Neural cell (in vitro differentiated cells): ENCODE measurements around the gene ESYT2. TPM values are rescaled to one million over a fixed set of nuclear protein-coding genes. Genes with fewer than 3 reads are reported as not detected.

Experiments
- H2AFZ ChIP-seq: fragments of 200-600, 300-800 bp; sonication (generic), shearing (Covaris generic); 2 replicates; pipeline ENCODE4 v1.6.0; 2014; ENCODE audit warnings: low read depth, mild to moderate bottlenecking, antibody characterized with exemption, low read length, moderate library complexity
- H3F3A ChIP-seq: fragments of 200-600 bp; shearing (Covaris generic); 2 replicates; pipeline ENCODE4 v1.6.1; 2016; ENCODE audit warnings: mild to moderate bottlenecking, moderate library complexity, mixed read lengths, antibody characterized with exemption, low read length; ENCODE audit not compliant: insufficient read depth, poor library complexity, severe bottlenecking
- H3K27ac ChIP-seq: fragments of 200-600, 300-800 bp; sonication (generic), shearing (Covaris generic); 2 replicates; pipeline ENCODE4 v1.5.1; 2014; ENCODE audit warnings: mild to moderate bottlenecking, low read length, moderate library complexity
- H3K27me3 ChIP-seq: fragments of 300-800, 200-600 bp; sonication (generic), shearing (Covaris generic); 2 replicates; pipeline ENCODE4 v1.6.0; 2014; ENCODE audit warnings: mild to moderate bottlenecking, low read depth, low read length, moderate library complexity; ENCODE audit not compliant: insufficient read depth
- H3K36me3 ChIP-seq: fragments of 300-800, 200-600 bp; sonication (generic), shearing (Covaris generic); 2 replicates; pipeline ENCODE4 v1.5.1; 2014; ENCODE audit warnings: mild to moderate bottlenecking, antibody characterized with exemption, low read length, moderate library complexity; ENCODE audit not compliant: insufficient read depth
- H3K4me2 ChIP-seq: fragments of 300-800, 200-600 bp; sonication (generic), shearing (Covaris generic); 2 replicates; pipeline ENCODE4 v1.6.0; 2014; ENCODE audit warnings: mild to moderate bottlenecking, low read length
- H3K4me3 ChIP-seq: fragments of 300-800, 200-600 bp; sonication (generic), shearing (Covaris generic); 2 replicates; pipeline ENCODE4 v1.5.1; 2014; ENCODE audit warnings: mild to moderate bottlenecking, low read length, moderate library complexity
- H3K79me2 ChIP-seq: fragments of 200-600 bp; shearing (Covaris generic); replicated peaks from 2 replicates; pipeline ENCODE4 v1.6.0; 2014; ENCODE audit warnings: mild to moderate bottlenecking, low read length, moderate library complexity; ENCODE audit not compliant: insufficient read depth
- H3K9ac ChIP-seq: fragments of 300-800, 200-600 bp; sonication (generic), shearing (Covaris generic); 2 replicates; pipeline ENCODE4 v1.6.1; 2016; ENCODE audit warnings: mild to moderate bottlenecking, low read length, mixed read lengths
- H3K9me2 ChIP-seq: fragments of 200-600 bp; shearing (Covaris generic); 2 replicates; pipeline ENCODE4 v1.6.1; 2016; ENCODE audit warnings: mild to moderate bottlenecking, low read length, mixed read lengths; ENCODE audit not compliant: insufficient read depth
- H3K9me3 ChIP-seq: fragments of 200-600, 300-800 bp; sonication (generic), shearing (Covaris generic); 2 replicates; pipeline ENCODE4 v1.6.1; 2016; ENCODE audit warnings: mild to moderate bottlenecking, mixed run types, low read length, moderate library complexity, mixed read lengths
- H4K20me1 ChIP-seq: fragments of 200-600 bp; shearing (Covaris generic); 2 replicates; pipeline ENCODE4 v1.6.1; 2016; ENCODE audit warnings: mild to moderate bottlenecking, mixed run types; ENCODE audit not compliant: insufficient read depth
- EP300 ChIP-seq: fragments of 450-650 bp; conservative IDR thresholded peaks from 2 replicates; pipeline ENCODE4 v1.6.1; 2014; ENCODE audit warnings: antibody characterized with exemption, mild to moderate bottlenecking, moderate library complexity; ENCODE audit not compliant: poor library complexity, severe bottlenecking
- EZH2 ChIP-seq: fragments of 200-600, 300-800 bp; shearing (Covaris generic), sonication (generic); IDR thresholded peaks from 2 replicates; pipeline ENCODE4 v1.6.1; 2014; ENCODE audit warnings: antibody characterized with exemption, low read length, borderline replicate concordance, mild to moderate bottlenecking; ENCODE audit not compliant: insufficient read depth, poor library complexity, severe bottlenecking
- MXI1 ChIP-seq: fragments of 450-650 bp; conservative IDR thresholded peaks from 2 replicates; pipeline ENCODE4 v1.6.1; 2014; ENCODE audit warnings: antibody characterized with exemption, mild to moderate bottlenecking; ENCODE audit not compliant: poor library complexity, severe bottlenecking
- POLR2AphosphoS5 ChIP-seq: IDR thresholded peaks from 2 replicates; pipeline ENCODE4 v1.6.1; 2012
- RAD21 ChIP-seq: fragments of 450-650 bp; conservative IDR thresholded peaks from 2 replicates; pipeline ENCODE4 v1.6.1; 2014; ENCODE audit warnings: antibody characterized with exemption, mild to moderate bottlenecking, moderate library complexity
- SMC3 ChIP-seq: fragments of 450-650 bp; conservative IDR thresholded peaks from 2 replicates; pipeline ENCODE4 v1.6.1; 2014; ENCODE audit warnings: antibody characterized with exemption, mild to moderate bottlenecking, moderate library complexity; ENCODE audit not compliant: poor library complexity
- TAF1 ChIP-seq: IDR thresholded peaks from 2 replicates; pipeline ENCODE4 v1.6.1; 2012; ENCODE audit warnings: low read depth
- polyA plus RNA-seq: library from polyadenylated mRNA; depleted of rRNA; stranded (reverse); fragments of >200 nt; gene quantifications from 2 replicates; pipeline ENCODE4 v1.2.3, GENCODE V29; 2014
- TF ChIP-seq, protein P1 (sequence below): fragments of 450-650 bp; IDR thresholded peaks from 2 replicates; pipeline ENCODE4 v1.5.1; 2014; ENCODE audit warnings: antibody characterized with exemption, mild to moderate bottlenecking, moderate library complexity; ENCODE audit not compliant: poor library complexity, severe bottlenecking
- TF ChIP-seq, protein P2 (sequence below): IDR thresholded peaks from 2 replicates; pipeline ENCODE4 v1.6.1; 2012; ENCODE audit warnings: borderline replicate concordance

Gene ESYT2
- polyA plus RNA-seq, 1 donor from 2014 or later = 23.8 TPM

DNA sequence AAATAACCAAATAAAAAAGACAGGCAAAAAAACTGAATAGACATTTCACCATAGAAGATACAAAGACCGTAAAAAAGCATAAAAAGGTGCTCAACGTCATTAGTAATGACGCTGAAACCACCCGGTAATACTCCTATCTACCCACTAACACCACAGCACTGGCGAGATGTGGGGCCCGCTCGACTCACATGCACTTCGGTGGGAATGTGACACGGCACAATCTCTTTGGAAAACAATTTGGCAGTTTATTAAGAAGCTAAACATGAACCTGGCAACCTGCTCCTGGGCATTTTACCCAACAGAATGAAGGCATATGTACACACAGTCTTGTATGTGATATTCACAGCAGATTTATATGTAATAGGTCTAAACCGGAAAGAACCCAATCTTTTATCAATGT, 81.9 kb downstream of the ESYT2 start:
- H3K79me2 ChIP-seq = no peaks in the 10 kb centered on the region
- H3K27ac ChIP-seq = no peak overlapping the region
- no peaks in the 10 kb centered on the region for H3K27me3 ChIP-seq
- no peak overlapping the region for H3K4me3 ChIP-seq
- no peaks in the 10 kb centered on the region for H3F3A ChIP-seq
- H3K9me3 ChIP-seq = no peaks in the 10 kb centered on the region
- no peaks in the 10 kb centered on the region for H3K36me3 ChIP-seq
- no peaks in the 10 kb centered on the region for H3K9me2 ChIP-seq
- H3K4me2 ChIP-seq = no peak overlapping the region
- no peaks in the 10 kb centered on the region for H4K20me1 ChIP-seq
- no peak overlapping the region for H2AFZ ChIP-seq
- no peak overlapping the region for H3K9ac ChIP-seq
- no peak for TF ChIP-seq POLR2AphosphoS5
- TF ChIP-seq EZH2 = no peak
- TF ChIP-seq MXI1 = no peak
- no peak for TF ChIP-seq RAD21
- TF ChIP-seq TAF1 = no peak
- TF ChIP-seq EP300 = no peak
- no peak for TF ChIP-seq SMC3
- TF ChIP-seq, protein P1, sequence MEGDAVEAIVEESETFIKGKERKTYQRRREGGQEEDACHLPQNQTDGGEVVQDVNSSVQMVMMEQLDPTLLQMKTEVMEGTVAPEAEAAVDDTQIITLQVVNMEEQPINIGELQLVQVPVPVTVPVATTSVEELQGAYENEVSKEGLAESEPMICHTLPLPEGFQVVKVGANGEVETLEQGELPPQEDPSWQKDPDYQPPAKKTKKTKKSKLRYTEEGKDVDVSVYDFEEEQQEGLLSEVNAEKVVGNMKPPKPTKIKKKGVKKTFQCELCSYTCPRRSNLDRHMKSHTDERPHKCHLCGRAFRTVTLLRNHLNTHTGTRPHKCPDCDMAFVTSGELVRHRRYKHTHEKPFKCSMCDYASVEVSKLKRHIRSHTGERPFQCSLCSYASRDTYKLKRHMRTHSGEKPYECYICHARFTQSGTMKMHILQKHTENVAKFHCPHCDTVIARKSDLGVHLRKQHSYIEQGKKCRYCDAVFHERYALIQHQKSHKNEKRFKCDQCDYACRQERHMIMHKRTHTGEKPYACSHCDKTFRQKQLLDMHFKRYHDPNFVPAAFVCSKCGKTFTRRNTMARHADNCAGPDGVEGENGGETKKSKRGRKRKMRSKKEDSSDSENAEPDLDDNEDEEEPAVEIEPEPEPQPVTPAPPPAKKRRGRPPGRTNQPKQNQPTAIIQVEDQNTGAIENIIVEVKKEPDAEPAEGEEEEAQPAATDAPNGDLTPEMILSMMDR = no peak
- TF ChIP-seq, protein P2, sequence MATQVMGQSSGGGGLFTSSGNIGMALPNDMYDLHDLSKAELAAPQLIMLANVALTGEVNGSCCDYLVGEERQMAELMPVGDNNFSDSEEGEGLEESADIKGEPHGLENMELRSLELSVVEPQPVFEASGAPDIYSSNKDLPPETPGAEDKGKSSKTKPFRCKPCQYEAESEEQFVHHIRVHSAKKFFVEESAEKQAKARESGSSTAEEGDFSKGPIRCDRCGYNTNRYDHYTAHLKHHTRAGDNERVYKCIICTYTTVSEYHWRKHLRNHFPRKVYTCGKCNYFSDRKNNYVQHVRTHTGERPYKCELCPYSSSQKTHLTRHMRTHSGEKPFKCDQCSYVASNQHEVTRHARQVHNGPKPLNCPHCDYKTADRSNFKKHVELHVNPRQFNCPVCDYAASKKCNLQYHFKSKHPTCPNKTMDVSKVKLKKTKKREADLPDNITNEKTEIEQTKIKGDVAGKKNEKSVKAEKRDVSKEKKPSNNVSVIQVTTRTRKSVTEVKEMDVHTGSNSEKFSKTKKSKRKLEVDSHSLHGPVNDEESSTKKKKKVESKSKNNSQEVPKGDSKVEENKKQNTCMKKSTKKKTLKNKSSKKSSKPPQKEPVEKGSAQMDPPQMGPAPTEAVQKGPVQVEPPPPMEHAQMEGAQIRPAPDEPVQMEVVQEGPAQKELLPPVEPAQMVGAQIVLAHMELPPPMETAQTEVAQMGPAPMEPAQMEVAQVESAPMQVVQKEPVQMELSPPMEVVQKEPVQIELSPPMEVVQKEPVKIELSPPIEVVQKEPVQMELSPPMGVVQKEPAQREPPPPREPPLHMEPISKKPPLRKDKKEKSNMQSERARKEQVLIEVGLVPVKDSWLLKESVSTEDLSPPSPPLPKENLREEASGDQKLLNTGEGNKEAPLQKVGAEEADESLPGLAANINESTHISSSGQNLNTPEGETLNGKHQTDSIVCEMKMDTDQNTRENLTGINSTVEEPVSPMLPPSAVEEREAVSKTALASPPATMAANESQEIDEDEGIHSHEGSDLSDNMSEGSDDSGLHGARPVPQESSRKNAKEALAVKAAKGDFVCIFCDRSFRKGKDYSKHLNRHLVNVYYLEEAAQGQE = no peak

DNA sequence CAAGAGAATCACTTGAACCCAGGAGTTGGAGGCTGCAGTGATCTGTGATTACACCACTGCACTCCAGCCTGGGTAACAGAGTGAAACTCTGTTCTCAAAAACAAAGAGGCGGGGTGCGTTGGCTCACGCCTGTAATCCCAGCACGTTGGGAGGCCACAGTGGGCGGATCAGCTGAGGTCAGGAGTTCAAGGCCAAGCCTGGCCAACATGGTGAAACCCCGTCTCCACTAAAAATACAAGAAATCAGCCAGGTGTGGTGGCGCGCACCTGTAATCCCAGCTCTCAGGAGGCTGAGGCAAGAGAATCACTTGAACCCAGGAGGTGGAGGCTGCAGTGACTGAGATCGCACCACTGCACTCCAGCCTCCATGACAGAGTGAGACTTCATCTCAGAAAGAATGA, 82.4 kb downstream of the ESYT2 start:
- H3K9me3 ChIP-seq = no peaks in the 10 kb centered on the region
- TF ChIP-seq EZH2 = no peak
- TF ChIP-seq SMC3 = no peak
- no peak for TF ChIP-seq EP300
- TF ChIP-seq TAF1 = no peak
- TF ChIP-seq, protein P2 = no peak
- TF ChIP-seq POLR2AphosphoS5 = no peak
- TF ChIP-seq, protein P1 = no peak
- TF ChIP-seq MXI1 = no peak
- TF ChIP-seq RAD21 = no peak
- no peak overlapping the region for H3K4me3 ChIP-seq
- H4K20me1 ChIP-seq = no peaks in the 10 kb centered on the region
- no peak overlapping the region for H2AFZ ChIP-seq
- H3K4me2 ChIP-seq = no peak overlapping the region
- H3K9ac ChIP-seq = no peak overlapping the region
- no peaks in the 10 kb centered on the region for H3K27me3 ChIP-seq
- no peaks in the 10 kb centered on the region for H3K36me3 ChIP-seq
- H3F3A ChIP-seq = no peaks in the 10 kb centered on the region
- no peaks in the 10 kb centered on the region for H3K9me2 ChIP-seq
- H3K27ac ChIP-seq = no peak overlapping the region
- no peaks in the 10 kb centered on the region for H3K79me2 ChIP-seq
